AG09309 (cell line): ENCODE results near the gene MAGEA4.
A peak's percentile ranks its signal among the peaks of the same experiment; 100 is the strongest.

Experiments used
- DNase-seq: peaks from one replicate; pipeline ENCODE4 v3.0.0-alpha.2; 2010; ENCODE audit warnings: low read depth
- H3K4me3 ChIP-seq: 2 replicates; pipeline ENCODE4 v1.5.1; 2011; ENCODE audit warnings: mild to moderate bottlenecking, low read depth, low read length, moderate library complexity; ENCODE audit not compliant: control insufficient read depth
- CTCF ChIP-seq: IDR thresholded peaks from 2 replicates; pipeline ENCODE4 v1.5.1; 2011; ENCODE audit warnings: mild to moderate bottlenecking, low read depth, low read length, inconsistent platforms; ENCODE audit not compliant: insufficient read depth, control insufficient read depth; ENCODE audit errors: missing control alignments

The MAGEA4 gene

GRCh38 chrX:151954730-151955129, 42.0 kb downstream of the MAGEA4 start:
- no peak overlapping the region for H3K4me3 ChIP-seq
- no peak for TF ChIP-seq CTCF
- DNase-seq: no peak

- DNase-seq: no peak
- H3K4me3 ChIP-seq: no peak overlapping the region
- TF ChIP-seq CTCF: no peak
Measured at GRCh38 chrX:151958101-151958500, 45.4 kb downstream of the MAGEA4 start.

GRCh38 chrX:151962034-151962433, 49.3 kb downstream of the MAGEA4 start:
- no peak for TF ChIP-seq CTCF
- no peak overlapping the region for H3K4me3 ChIP-seq
- DNase-seq: no peak

GRCh38 chrX:151966236-151966635, 53.5 kb downstream of the MAGEA4 start:
- DNase-seq: no peak
- no peak for TF ChIP-seq CTCF
- H3K4me3 ChIP-seq: no peak overlapping the region

GRCh38 chrX:151970027-151970426, 57.3 kb downstream of the MAGEA4 start:
- no peak for DNase-seq
- no peak overlapping the region for H3K4me3 ChIP-seq
- no peak for TF ChIP-seq CTCF

- no peak overlapping the region; the same call in 1 of the 2 replicates for H3K4me3 ChIP-seq
- peak; percentile 87 for DNase-seq
- TF ChIP-seq CTCF: no peak
Measured at GRCh38 chrX:151970661-151971060, 58.0 kb downstream of the MAGEA4 start.

GRCh38 chrX:151973060-151973661, 60.5 kb downstream of the MAGEA4 start:
- DNase-seq: no peak
- H3K4me3 ChIP-seq: peak overlapping the region; percentile 61
- no peak for TF ChIP-seq CTCF
